Mesothelial cell of epicardium (in vitro differentiated cells): Measurements from ENCODE around the gene ACR. TPM values are rescaled to one million over a fixed set of nuclear protein-coding genes. Genes with fewer than 3 reads are reported as not detected.

Experiments
- DNase-seq, 2 experiments: peaks; one replicate each; pipeline ENCODE4 v3.0.0; 2021; ENCODE audit warnings: low spot score in 2 of 2; ENCODE audit not compliant: unreplicated experiment in 2 of 2
- H3K27ac Mint-ChIP-seq: 2 replicates; pipeline ENCODE4 v1.8.0; 2021; ENCODE audit warnings: mixed read lengths
- H3K27me3 Mint-ChIP-seq: 2 replicates; pipeline ENCODE4 v1.8.0; 2021; ENCODE audit warnings: low read depth, mixed read lengths
- H3K36me3 Mint-ChIP-seq: 2 replicates; pipeline ENCODE4 v1.8.0; 2021; ENCODE audit warnings: mixed read lengths
- H3K4me1 Mint-ChIP-seq: 2 replicates; pipeline ENCODE4 v1.8.0; 2021; ENCODE audit warnings: mixed read lengths
- H3K4me3 Mint-ChIP-seq: 2 replicates; pipeline ENCODE4 v1.8.0; 2021; ENCODE audit warnings: mild to moderate bottlenecking, moderate library complexity, mixed read lengths
- H3K9me3 Mint-ChIP-seq: 2 replicates; pipeline ENCODE4 v1.8.0; 2021; ENCODE audit warnings: mixed read lengths
- total RNA-seq: library from RNA; stranded (reverse); gene quantifications from 3 replicates; pipeline ENCODE4 v1.2.1, GENCODE V29; 2021
- TF ChIP-seq, protein P1 (sequence below): fragments of 200-600 bp; sonication (generic); IDR thresholded peaks from one replicate; pipeline ENCODE4 v1.5.0; 2021; ENCODE audit warnings: antibody characterized with exemption; ENCODE audit not compliant: unreplicated experiment

Gene ACR
- total RNA-seq, 1 donor from 2014 or later, result 2.2 TPM

DNA sequence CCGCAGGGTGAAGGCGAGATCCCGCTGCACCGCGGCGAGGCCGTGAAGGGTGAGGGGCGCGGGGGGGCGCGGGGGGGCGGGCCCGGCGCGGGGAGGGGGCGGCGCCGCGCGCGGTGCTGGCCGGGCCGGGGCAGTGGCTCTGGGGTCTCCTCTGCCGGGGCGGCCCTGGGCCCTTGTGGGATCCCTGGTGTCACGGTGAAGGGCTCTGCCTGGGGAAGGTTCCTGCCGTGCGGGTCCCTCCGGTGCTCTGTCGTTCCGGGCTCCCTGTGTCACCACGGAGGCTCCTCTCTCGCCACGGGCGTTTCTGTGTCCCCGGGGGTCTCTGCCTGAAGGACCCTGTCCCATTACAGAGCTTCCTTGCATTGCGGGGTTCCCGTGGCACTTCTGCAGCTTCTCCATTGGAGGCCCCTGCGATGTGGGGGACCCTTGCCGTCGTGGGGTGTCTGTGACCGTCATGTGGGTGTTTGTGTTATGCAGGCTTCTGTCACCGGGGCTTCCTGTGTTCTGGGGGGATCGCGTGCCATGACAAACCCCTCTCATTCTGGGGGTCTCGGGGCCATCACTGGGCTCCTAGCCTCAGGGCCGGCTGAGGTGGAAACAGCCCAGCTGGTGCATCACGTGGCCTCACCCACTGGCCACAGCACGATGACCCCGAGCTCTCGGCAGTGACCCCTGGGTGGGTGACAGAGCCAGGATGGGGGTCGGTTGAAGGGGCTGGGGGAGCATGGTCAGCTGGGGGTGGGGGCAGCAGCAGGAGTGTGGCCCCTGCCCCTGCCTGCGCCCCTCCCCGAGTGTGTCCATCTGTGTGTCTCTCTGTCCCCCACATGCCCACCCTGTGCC is 40.1 kb upstream of the ACR start:
- H3K27ac Mint-ChIP-seq, result no peak overlapping the region
- H3K27me3 Mint-ChIP-seq, result peaks cover 13% of the 10 kb centered on the region
- peak in 1 of 2 experiments; percentile 14 for DNase-seq

GRCh38 chr22:50698546-50698945 is 39.5 kb upstream of the ACR start:
- Mint-ChIP-seq H3K36me3 (peaks cover 7% of the 10 kb centered on the region), H3K4me3 (peak overlapping the region; percentile 76), H3K4me1 (peaks cover 9% of the 10 kb centered on the region), H3K9me3 (no peaks in the 10 kb centered on the region), H3K27me3 (peaks cover 10% of the 10 kb centered on the region), H3K27ac (no peak overlapping the region)
- TF ChIP-seq, protein P1, sequence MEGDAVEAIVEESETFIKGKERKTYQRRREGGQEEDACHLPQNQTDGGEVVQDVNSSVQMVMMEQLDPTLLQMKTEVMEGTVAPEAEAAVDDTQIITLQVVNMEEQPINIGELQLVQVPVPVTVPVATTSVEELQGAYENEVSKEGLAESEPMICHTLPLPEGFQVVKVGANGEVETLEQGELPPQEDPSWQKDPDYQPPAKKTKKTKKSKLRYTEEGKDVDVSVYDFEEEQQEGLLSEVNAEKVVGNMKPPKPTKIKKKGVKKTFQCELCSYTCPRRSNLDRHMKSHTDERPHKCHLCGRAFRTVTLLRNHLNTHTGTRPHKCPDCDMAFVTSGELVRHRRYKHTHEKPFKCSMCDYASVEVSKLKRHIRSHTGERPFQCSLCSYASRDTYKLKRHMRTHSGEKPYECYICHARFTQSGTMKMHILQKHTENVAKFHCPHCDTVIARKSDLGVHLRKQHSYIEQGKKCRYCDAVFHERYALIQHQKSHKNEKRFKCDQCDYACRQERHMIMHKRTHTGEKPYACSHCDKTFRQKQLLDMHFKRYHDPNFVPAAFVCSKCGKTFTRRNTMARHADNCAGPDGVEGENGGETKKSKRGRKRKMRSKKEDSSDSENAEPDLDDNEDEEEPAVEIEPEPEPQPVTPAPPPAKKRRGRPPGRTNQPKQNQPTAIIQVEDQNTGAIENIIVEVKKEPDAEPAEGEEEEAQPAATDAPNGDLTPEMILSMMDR, result no peak
- DNase-seq, result peak in 1 of 2 experiments; percentile 16

More for the DNA sequence above, 40.1 kb upstream of the ACR start:
- Mint-ChIP-seq H3K9me3 (no peaks in the 10 kb centered on the region), H3K36me3 (peaks cover 7% of the 10 kb centered on the region), H3K4me3 (peak overlapping the region; percentile 76), H3K4me1 (peaks cover 9% of the 10 kb centered on the region)
- TF ChIP-seq, protein P1, result no peak

DNA sequence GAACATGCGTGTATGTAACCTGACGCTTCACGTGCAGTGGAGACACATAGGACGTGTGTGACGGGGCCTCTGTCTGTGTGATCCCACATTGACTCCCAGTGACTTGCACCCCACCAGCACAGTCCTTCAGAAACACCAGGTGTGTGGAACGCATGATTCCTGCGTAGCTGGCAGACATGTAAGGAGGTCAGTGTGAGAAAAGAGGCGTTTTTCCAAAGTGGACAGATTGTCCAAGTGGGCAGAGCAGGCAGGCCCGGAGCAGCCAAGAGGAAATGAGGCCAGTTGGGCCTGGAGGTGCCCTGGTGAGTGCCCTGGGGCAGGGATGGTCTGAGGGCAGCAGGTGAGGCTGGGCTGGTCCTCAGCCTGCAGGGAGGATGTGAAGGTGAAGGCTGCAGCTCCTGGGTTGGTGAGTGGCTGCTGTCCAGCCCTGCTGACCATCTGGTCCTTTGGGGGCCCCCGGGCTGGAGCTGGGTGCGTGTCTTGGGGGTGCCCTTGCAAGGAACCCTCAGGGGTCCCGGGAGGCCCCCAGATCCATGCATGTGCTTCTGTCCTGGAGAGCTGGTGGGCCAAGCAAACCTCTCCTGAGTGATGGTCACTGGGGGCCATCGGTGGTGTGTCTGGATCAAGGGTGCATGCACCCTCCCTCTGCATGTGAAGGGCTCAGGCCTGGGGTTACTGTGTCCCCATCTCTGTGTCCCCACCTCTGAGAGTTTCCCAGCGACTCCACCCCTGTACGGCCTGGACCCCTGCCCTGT is 38.8 kb upstream of the ACR start:
- H3K4me1 Mint-ChIP-seq, result peaks cover 9% of the 10 kb centered on the region
- peak overlapping the region; percentile 76 for H3K4me3 Mint-ChIP-seq
- TF ChIP-seq, protein P1, result no peak
- H3K36me3 Mint-ChIP-seq, result peaks cover 7% of the 10 kb centered on the region
- peaks cover 8% of the 10 kb centered on the region for H3K27me3 Mint-ChIP-seq
- no peaks in the 10 kb centered on the region for H3K9me3 Mint-ChIP-seq
- peak in 1 of 2 experiments; percentile 18 for DNase-seq
- H3K27ac Mint-ChIP-seq, result no peak overlapping the region

GRCh38 chr22:50699756-50700386 is 38.1 kb upstream of the ACR start:
- peak in 1 of 2 experiments; percentile 16 for DNase-seq
- peak overlapping the region; percentile 43 for H3K4me3 Mint-ChIP-seq
- peaks cover 7% of the 10 kb centered on the region for H3K36me3 Mint-ChIP-seq
- H3K4me1 Mint-ChIP-seq, result peaks cover 9% of the 10 kb centered on the region
- H3K27ac Mint-ChIP-seq, result no peak overlapping the region
- TF ChIP-seq, protein P1, result no peak
- no peaks in the 10 kb centered on the region for H3K9me3 Mint-ChIP-seq
- peaks cover 4% of the 10 kb centered on the region for H3K27me3 Mint-ChIP-seq

DNA sequence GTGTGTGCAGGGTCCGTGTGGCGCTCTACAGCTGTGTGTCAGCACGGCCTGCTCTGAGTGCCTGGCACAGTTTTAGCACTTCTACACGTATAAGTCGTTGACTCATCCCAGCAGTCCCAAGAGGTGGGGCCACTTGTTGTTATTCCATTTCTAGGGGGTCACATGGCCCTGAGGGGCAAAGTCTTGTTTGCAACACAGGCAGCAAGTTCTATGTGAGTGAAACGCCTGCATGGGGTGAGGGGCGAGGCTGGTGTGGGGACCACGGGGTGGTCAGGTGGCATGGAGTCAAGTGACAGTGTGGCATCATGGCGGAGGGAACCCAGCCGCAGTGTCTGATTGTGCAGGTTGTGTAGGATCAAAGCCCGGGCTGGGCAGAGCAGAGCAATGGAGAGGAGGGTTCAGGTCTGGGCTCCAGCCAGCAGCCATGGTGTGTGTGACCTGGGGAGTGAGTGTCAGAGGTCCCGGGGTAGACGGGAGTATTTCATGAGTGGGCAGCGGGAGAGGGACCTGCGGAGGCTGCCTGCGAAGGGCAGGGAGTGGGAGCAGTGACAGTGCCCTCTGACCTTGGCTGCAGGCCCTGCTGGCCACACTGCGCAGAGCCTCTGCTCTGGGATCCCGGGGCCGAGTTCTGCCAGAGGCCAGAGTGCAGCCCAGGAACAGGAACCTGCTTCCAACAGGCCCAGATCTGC is 37.5 kb upstream of the ACR start:
- no peak overlapping the region for H3K4me3 Mint-ChIP-seq
- no peak overlapping the region for H3K27ac Mint-ChIP-seq
- no peaks in the 10 kb centered on the region for H3K9me3 Mint-ChIP-seq
- H3K36me3 Mint-ChIP-seq, result peaks cover 7% of the 10 kb centered on the region
- peaks cover 13% of the 10 kb centered on the region for H3K4me1 Mint-ChIP-seq
- TF ChIP-seq, protein P1, result no peak
- peak in 1 of 2 experiments; percentile 13 for DNase-seq
- peaks cover 4% of the 10 kb centered on the region for H3K27me3 Mint-ChIP-seq
